PFSK-1 (cell line): ENCODE data around the gene INSR.

Experiments
- SIN3A ChIP-seq: IDR thresholded peaks from 2 replicates; pipeline ENCODE4 v1.6.1; 2012; ENCODE audit warnings: mild to moderate bottlenecking, low read length, moderate library complexity, borderline replicate concordance; ENCODE audit not compliant: insufficient read depth
- TAF1 ChIP-seq: IDR thresholded peaks from 2 replicates; pipeline ENCODE4 v1.6.1; 2012; ENCODE audit warnings: low read length, control low read depth, borderline replicate concordance; ENCODE audit not compliant: insufficient read depth

GRCh38 chr19:7202888-7203287, 91.3 kb downstream of the INSR start:
- no peak for TF ChIP-seq TAF1
- TF ChIP-seq SIN3A = no peak
